GM18505 (cell line): ENCODE measurements around the gene KCNQ1.

Experiments used
- ATAC-seq: cut with Tn5 transposase; IDR thresholded peaks from one replicate; pipeline ENCODE4 v1.9.1; 2021; ENCODE audit not compliant: unreplicated experiment
- POLR2A ChIP-seq: IDR thresholded peaks from 4 replicates; pipeline ENCODE4 v1.6.1; 2011; ENCODE audit warnings: borderline replicate concordance; ENCODE audit not compliant: insufficient read depth, insufficient read length; ENCODE audit errors: extremely low read depth

KCNQ1 gene

GRCh38 chr11:2533587-2534133, 88.9 kb downstream of the KCNQ1 start:
- no peak for ATAC-seq
- no peak for TF ChIP-seq POLR2A

GRCh38 chr11:2534134-2534956, 89.5 kb downstream of the KCNQ1 start:
- no peak for ATAC-seq
- no peak for TF ChIP-seq POLR2A

GRCh38 chr11:2534957-2535672, 90.3 kb downstream of the KCNQ1 start:
- no peak for ATAC-seq
- no peak for TF ChIP-seq POLR2A

- ATAC-seq = no peak
- TF ChIP-seq POLR2A = no peak
Measured at GRCh38 chr11:2535673-2536439, 91.0 kb downstream of the KCNQ1 start.

- no peak for ATAC-seq
- no peak for TF ChIP-seq POLR2A
Measured at GRCh38 chr11:2536440-2536989, 91.7 kb downstream of the KCNQ1 start.

GRCh38 chr11:2537010-2537705, 92.3 kb downstream of the KCNQ1 start:
- TF ChIP-seq POLR2A = no peak
- no peak for ATAC-seq

- TF ChIP-seq POLR2A = no peak
- ATAC-seq = no peak
Measured at GRCh38 chr11:2537896-2538724, 93.3 kb downstream of the KCNQ1 start.

- no peak for ATAC-seq
- TF ChIP-seq POLR2A = no peak
Measured at GRCh38 chr11:2538951-2539350, 94.1 kb downstream of the KCNQ1 start.

- no peak for TF ChIP-seq POLR2A
- no peak for ATAC-seq
Measured at GRCh38 chr11:2539371-2540222, 94.8 kb downstream of the KCNQ1 start.

- ATAC-seq = no peak
- no peak for TF ChIP-seq POLR2A
Measured at GRCh38 chr11:2540223-2540991, 95.6 kb downstream of the KCNQ1 start.

GRCh38 chr11:2540992-2541680, 96.3 kb downstream of the KCNQ1 start:
- no peak for ATAC-seq
- TF ChIP-seq POLR2A = no peak
